A549 treated with dexamethasone at 1 μM for 4 hours (cell line): ENCODE results near the gene CNTN3. TPM values are rescaled to one million over a fixed set of nuclear protein-coding genes. Genes with fewer than 3 reads are reported as not detected.

ENCODE experiments used
- total RNA-seq: library from RNA; stranded (reverse); fragments of 200-300 nt; extraction: Qiagen RNA extraction; gene quantifications from 5 replicates; pipeline ENCODE4 v1.2.3, GENCODE V29; 2022

Gene CNTN3
- not detected in 5 replicates for total RNA-seq

GRCh38 chr3:74614107-74614967 is at the start of gene CNTN3:
Gene CNTN3 (minus strand): TSS chr3:74614659. CDS start chr3:74521112, 93,547 bp downstream.

